Activated CD4-positive, alpha-beta T cell treated with anti-CD3 and anti-CD28 coated beads, Interleukin-2, amount 50 U/mL, for 48 hours (primary cell): ENCODE data around the gene MMP19.
"Not testable (repeated sequence)": the region's sequence is repeated elsewhere in the genome, so short reads cannot be mapped to it uniquely, and the experiment has no call there.

ENCODE experiments used
- DNase-seq, 2 experiments: peaks; one replicate each; pipeline ENCODE4 v3.0.0-alpha.2; 2020

Gene MMP19

GRCh38 chr12:55842681-55843429, at the start of gene MMP19:
Gene MMP19 (minus strand): TSS chr12:55842936. CDS start chr12:55842830, 106 bp downstream.
- DNase-seq, result no peak

GRCh38 chr12:55891310-55891709, 48.6 kb upstream of the MMP19 start:
- no peak for DNase-seq

- no peak for DNase-seq
Measured at GRCh38 chr12:55885113-55885512, 42.4 kb upstream of the MMP19 start.

- DNase-seq, result no peak
Measured at GRCh38 chr12:55877824-55878223, 35.1 kb upstream of the MMP19 start.

- DNase-seq, result no peak
Measured at GRCh38 chr12:55875704-55876467, 33.1 kb upstream of the MMP19 start.

DNA sequence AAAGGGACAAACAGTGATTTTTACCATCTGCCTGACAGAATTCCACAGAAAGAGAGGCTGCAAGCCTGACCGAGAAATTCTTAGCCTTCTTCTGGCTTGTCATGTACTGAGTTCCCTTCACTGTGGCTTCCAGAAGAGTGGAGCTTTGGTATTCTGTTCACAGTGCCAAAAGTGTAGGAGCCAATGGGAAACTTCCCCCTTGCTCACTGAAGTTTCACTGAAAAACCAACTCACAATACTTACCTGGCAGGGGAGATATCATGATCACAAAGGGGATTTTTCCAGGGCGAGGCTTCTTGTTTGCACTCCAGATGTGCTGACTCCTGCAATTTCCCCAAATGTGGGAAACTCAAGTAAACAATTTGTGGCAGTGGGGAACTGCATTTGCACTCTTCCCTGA, 31.7 kb upstream of the MMP19 start:
- DNase-seq, result no peak

GRCh38 chr12:55866454-55867004, 23.8 kb upstream of the MMP19 start:
- not testable (repeated sequence) for DNase-seq

DNA sequence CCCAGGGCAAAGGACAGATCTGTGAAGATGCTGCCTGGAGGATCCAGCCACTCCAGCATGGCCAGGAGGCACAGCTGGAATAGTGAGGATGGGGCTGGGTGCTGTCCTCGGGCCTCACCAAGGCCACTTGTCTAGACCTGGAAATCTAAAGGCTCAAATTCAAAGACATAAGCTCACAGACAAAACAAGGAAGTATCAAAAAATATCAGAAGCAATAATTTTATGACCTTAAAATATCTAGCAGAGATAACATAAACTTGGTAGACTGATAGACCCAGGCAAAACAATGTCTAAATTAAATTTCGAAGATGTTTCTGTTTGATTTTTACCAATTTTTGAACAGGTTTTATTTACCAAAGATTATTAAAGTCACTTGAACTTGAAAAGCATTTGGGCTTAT, 22.6 kb upstream of the MMP19 start:
- DNase-seq, result no peak

- DNase-seq, result not testable (repeated sequence)
Measured at GRCh38 chr12:55862931-55863330, 20.2 kb upstream of the MMP19 start.

GRCh38 chr12:55862286-55862685, 19.6 kb upstream of the MMP19 start:
- no peak for DNase-seq

DNA sequence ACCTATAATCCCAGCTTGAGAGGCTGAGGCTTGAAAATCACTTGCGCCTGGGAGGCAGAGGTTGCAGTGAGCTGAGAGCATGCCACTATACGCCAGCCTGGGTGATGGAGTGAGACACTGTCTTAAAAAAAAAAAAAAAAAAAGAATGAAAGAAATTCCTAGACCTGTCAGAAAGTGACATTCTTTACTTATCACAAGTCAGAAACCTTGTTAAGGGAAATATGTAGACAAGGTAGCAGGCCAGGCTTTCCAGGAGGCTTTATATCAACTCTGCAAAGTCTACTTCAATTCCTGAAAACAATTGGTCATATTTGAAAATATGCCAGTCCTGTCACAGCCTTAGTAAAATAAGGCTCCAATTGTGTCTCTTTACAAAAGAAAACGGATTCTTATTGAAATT, 19.1 kb upstream of the MMP19 start:
- no peak for DNase-seq

DNA sequence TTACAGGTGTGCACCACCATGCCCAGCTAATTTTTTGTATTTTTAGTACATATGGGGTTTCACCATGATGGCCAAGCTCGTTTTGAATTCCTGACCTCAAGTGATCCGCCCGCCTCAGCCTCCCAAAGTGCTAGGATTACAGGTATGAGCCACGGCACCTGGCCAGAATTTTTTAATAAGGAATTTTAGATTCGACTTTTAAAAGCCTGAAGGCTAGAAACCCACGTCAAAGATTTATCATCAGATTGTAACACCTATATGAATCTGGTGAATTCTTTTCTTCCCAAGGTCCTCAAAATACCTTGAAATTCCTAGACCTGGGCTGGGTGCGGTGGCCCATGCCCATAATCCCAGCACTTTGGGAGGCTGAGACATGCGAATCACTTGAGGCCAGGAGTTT, 18.7 kb upstream of the MMP19 start:
- DNase-seq, result no peak

- no peak for DNase-seq
Measured at GRCh38 chr12:55852740-55853139, 10.0 kb upstream of the MMP19 start.

DNA sequence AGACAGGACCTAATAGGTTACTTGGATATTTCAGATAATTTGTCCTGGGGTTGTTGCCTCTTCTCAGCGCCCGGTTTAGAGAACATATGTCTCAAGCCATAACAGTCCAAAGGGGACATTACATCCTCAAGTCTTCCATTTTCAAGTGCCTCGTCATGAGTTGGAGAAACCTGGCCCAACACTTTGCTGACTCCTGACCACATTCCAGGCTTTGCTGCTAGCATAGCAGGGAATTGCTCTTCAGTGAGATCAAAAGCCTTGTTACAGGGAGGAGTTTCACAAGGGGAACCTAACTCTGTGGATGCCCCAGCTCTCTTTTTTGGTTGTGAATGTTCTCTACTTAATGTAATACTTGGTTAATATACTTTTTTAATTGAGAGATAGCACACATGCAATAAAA, 8.2 kb upstream of the MMP19 start:
- DNase-seq, result no peak

DNA sequence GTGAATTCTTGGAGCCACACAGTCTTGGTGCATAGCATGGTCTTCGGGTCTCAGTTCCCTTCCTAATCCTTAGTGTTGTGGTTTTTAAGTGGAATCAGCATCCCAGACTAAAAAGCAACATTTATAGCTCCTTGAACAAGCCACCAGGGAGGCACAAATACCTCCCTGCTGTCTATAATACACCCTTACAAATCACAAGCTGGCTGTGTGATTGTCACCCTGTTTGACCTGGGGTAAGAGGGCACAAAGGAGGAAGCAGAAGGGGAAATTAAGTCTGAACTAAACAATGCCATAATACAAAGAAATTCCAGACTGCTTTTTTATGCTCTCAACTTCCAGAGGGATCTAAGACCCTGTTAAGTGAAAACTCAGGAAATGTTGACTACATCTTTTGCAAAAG, 7.7 kb upstream of the MMP19 start:
- no peak for DNase-seq

- DNase-seq, result no peak
Measured at GRCh38 chr12:55849616-55850343, 7.0 kb upstream of the MMP19 start.

- peak; percentile 31 to 48 for DNase-seq
Measured at GRCh38 chr12:55847603-55848291, 5.0 kb upstream of the MMP19 start.

DNA sequence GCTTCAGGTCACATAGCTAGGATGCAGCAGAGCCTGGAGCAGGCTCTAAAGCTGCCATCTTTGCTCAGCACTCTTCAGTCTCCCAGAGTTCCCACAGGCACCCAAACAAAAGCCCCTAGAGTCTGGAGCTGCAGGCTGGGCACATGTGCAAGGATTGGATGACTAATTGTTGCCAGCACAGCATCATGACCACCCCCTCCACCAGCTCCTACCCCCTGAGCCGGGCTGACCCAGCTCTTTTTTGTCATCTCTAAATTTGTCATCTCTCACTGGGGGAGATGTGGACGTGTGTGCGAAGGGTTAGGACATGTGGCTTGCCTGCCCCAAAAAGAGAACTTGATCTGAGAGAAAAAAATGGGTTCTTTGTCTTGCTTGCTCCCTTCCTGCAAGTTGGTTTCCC, 4.3 kb upstream of the MMP19 start:
- DNase-seq, result peak; percentile 31 to 48

DNA sequence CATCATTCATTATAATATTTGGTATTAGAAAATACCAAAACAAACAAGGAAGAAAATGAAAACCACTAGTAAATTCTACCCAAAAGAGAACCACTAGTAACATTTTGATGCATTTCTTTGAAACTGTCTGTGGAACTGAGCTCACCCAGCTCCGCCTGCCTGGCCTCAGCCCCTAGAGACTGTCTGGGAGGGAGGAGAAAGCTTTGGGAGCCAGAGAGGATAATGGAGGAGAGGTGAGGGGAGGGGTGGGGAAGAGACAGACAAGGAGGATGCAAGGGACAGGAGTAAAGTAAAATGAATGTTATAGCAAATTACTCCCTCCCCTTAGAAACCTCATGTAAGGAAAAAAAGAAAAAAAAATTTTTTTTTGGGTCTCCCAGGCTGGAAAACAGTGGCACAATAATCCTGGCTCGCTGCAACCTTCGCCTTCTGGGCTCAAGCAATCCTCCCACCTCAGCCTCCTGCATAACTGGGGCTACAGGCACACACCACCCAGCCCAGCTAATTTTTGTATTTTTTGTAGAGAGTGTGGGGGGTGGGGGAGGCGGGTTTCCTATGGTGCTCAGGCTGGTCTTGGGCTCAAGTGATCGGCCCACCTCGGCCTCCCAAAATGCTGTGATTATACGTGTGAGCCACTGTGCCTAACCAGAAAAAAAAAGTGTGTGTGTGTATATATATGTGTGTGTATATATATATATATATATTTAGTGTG, 3.2 kb upstream of the MMP19 start:
- no peak for DNase-seq

DNA sequence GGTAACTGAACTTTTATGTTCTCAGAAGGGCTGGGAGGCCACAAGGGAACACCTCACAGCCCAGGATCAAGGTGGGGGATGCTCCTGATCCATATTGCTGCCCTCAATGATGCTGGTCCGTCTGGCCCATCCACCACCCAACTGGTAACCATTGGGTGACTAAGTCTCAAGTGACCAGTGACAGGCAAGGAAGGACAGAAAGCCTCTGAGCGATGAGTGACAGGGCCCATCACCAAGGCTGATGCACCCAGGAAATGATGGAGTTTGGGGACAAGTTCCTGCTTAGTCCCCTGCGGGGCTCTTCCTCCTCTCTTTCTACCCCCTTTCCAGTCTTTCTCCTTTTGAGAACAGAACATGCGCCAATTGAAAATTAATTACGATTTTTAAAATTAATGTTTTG, 2.6 kb upstream of the MMP19 start:
- no peak for DNase-seq

DNA sequence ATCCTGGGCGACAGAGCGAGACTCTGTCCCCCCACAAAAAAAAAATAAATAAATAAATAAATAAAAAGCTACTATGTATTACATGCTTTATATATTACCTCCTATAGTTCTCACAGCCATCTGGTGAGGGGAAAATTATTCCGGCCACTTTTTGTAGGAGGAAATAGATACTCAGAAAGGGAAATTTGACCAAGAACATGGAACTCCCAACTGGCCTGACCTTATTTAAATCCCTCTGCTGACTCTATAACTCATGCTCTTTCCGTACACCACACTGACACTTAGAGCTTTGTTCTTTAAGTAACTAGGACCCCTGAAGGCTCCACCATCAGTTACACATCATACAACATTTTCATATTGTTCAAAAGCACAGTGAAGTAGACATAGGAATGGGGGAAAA, 2.2 kb upstream of the MMP19 start:
- no peak for DNase-seq

- DNase-seq, result no peak
Measured at GRCh38 chr12:55843431-55843830, 695 bp upstream of the MMP19 start.
